WTC11 (cell line): ENCODE measurements around the gene SPNS2. TPM values are rescaled to one million over a fixed set of nuclear protein-coding genes. Genes with fewer than 3 reads are reported as not detected.

Experiments
- ATAC-seq: fragments of 200-7000 bp; cut with Tn5 transposase; 2 replicates; pipeline ENCODE4 v1.10.0; 2021; ENCODE audit warnings: mild to moderate bottlenecking, moderate library complexity
- CTCF ChIA-PET: fragments of 300-600 bp; sonication (Branson Sonifier 250); formaldehyde crosslinking; loops from one replicate; lab custom pipeline; 2021; ENCODE audit warnings: antibody characterized with exemption; lab: Charles Lee
- POLR2A ChIA-PET: fragments of 350-600 bp; sonication (Branson Sonifier 250); formaldehyde crosslinking; loops from one replicate; lab custom pipeline; 2021; ENCODE audit warnings: antibody characterized with exemption; lab: Charles Lee
- DNase-seq: peaks from one replicate; pipeline ENCODE4 v3.0.0; 2021; ENCODE audit warnings: low spot score
- H3K27ac Mint-ChIP-seq: 2 replicates; pipeline ENCODE4 v1.8.0; 2021; ENCODE audit warnings: mixed read lengths
- H3K27me3 Mint-ChIP-seq: 2 replicates; pipeline ENCODE4 v1.8.0; 2021; ENCODE audit warnings: low read depth, mild to moderate bottlenecking, moderate library complexity, mixed read lengths
- H3K36me3 Mint-ChIP-seq: 2 replicates; pipeline ENCODE4 v1.8.0; 2021; ENCODE audit warnings: mixed read lengths
- H3K4me1 Mint-ChIP-seq: 2 replicates; pipeline ENCODE4 v1.8.0; 2022; ENCODE audit warnings: mixed read lengths
- H3K4me3 Mint-ChIP-seq: 2 replicates; pipeline ENCODE4 v1.8.0; 2021; ENCODE audit warnings: mild to moderate bottlenecking, moderate library complexity, mixed read lengths
- H3K9me3 Mint-ChIP-seq: 2 replicates; pipeline ENCODE4 v1.8.0; 2021; ENCODE audit warnings: mixed read lengths
- ATF3 ChIP-seq: sonication (generic); formaldehyde crosslinking; conservative IDR thresholded peaks from 2 replicates; pipeline ENCODE4 v1.8.1; 2022; ENCODE audit warnings: mild to moderate bottlenecking, missing genetic modification reagents
- EMX1 ChIP-seq: fragments of 250-450 bp; sonication (Bioruptor Pico); IDR thresholded peaks from 2 replicates; pipeline ENCODE4 v1.8.0; 2021; ENCODE audit warnings: mild to moderate bottlenecking
- ESRRA ChIP-seq: sonication (generic); formaldehyde crosslinking; IDR thresholded peaks from 2 replicates; pipeline ENCODE4 v1.8.1; 2022; ENCODE audit warnings: mild to moderate bottlenecking, missing genetic modification reagents, borderline replicate concordance
- FOXJ3 ChIP-seq: sonication (generic); formaldehyde crosslinking; IDR thresholded peaks from 2 replicates; pipeline ENCODE4 v1.9.0; 2021; ENCODE audit warnings: missing genetic modification reagents, mild to moderate bottlenecking, borderline replicate concordance
- IRF2 ChIP-seq: sonication (generic); formaldehyde crosslinking; IDR thresholded peaks from 2 replicates; pipeline ENCODE4 v1.8.0; 2022; ENCODE audit warnings: low read depth, missing genetic modification reagents, borderline replicate concordance
- MLX ChIP-seq: sonication (generic); formaldehyde crosslinking; IDR thresholded peaks from 2 replicates; pipeline ENCODE4 v1.8.1; 2023; ENCODE audit warnings: mild to moderate bottlenecking, missing genetic modification reagents, moderate library complexity
- NFE2L1 ChIP-seq: sonication (generic); formaldehyde crosslinking; IDR thresholded peaks from 2 replicates; pipeline ENCODE4 v1.8.1; 2023; ENCODE audit warnings: missing genetic modification reagents
- NR1H2 ChIP-seq: sonication (generic); formaldehyde crosslinking; IDR thresholded peaks from 2 replicates; pipeline ENCODE4 v1.9.0; 2021; ENCODE audit warnings: mild to moderate bottlenecking, moderate library complexity, missing genetic modification reagents
- SOX15 ChIP-seq: fragments of 250-450 bp; sonication (Bioruptor Pico); IDR thresholded peaks from 2 replicates; pipeline ENCODE4 v1.9.0; 2021; ENCODE audit warnings: mild to moderate bottlenecking
- SP1 ChIP-seq: sonication (generic); formaldehyde crosslinking; conservative IDR thresholded peaks from 2 replicates; pipeline ENCODE4 v1.8.1; 2022; ENCODE audit warnings: missing genetic modification reagents
- STAT6 ChIP-seq: sonication (generic); formaldehyde crosslinking; conservative IDR thresholded peaks from 2 replicates; pipeline ENCODE4 v1.8.1; 2023; ENCODE audit warnings: mild to moderate bottlenecking, low read depth, missing genetic modification reagents, moderate library complexity
- USF1 ChIP-seq: sonication (generic); formaldehyde crosslinking; IDR thresholded peaks from 2 replicates; pipeline ENCODE4 v1.8.0; 2022; ENCODE audit warnings: mild to moderate bottlenecking, missing genetic modification reagents
- ZBTB43 ChIP-seq: sonication (generic); formaldehyde crosslinking; IDR thresholded peaks from 2 replicates; pipeline ENCODE4 v1.8.1; 2023; ENCODE audit warnings: mild to moderate bottlenecking, missing genetic modification reagents
- ZNF121 ChIP-seq: sonication (generic); formaldehyde crosslinking; IDR thresholded peaks from 2 replicates; pipeline ENCODE4 v1.8.0; 2023; ENCODE audit warnings: missing genetic modification reagents
- ZNF219 ChIP-seq: sonication (generic); formaldehyde crosslinking; IDR thresholded peaks from 2 replicates; pipeline ENCODE4 v1.8.0; 2023; ENCODE audit warnings: missing genetic modification reagents, mild to moderate bottlenecking, borderline replicate concordance
- ZNF232 ChIP-seq: sonication (generic); formaldehyde crosslinking; IDR thresholded peaks from 2 replicates; pipeline ENCODE4 v1.8.0; 2022; ENCODE audit warnings: mild to moderate bottlenecking, missing genetic modification reagents
- ZNF512 ChIP-seq: sonication (generic); formaldehyde crosslinking; IDR thresholded peaks from 2 replicates; pipeline ENCODE4 v1.8.1; 2022; ENCODE audit warnings: missing genetic modification reagents, borderline replicate concordance
- ZNF532 ChIP-seq: fragments of 250-450 bp; sonication (Bioruptor Pico); IDR thresholded peaks from 2 replicates; pipeline ENCODE4 v1.9.0; 2021; ENCODE audit warnings: mild to moderate bottlenecking, borderline replicate concordance
- total RNA-seq: library from RNA; stranded (reverse); gene quantifications from 3 replicates; pipeline ENCODE4 v1.2.3, GENCODE V29; 2021

The SPNS2 gene
- total RNA-seq, 1 experiment from 2014 or later = 0.87 TPM

- Mint-ChIP-seq H3K27ac (no peak overlapping the region), H3K27me3 (peaks cover 50% of the 10 kb centered on the region), H3K4me3 (no peak overlapping the region), H3K4me1 (peaks cover 3% of the 10 kb centered on the region), H3K36me3 (no peaks in the 10 kb centered on the region), H3K9me3 (no peaks in the 10 kb centered on the region)
- ChIA-PET CTCF (interaction anchor here (1.0 to 1.5 kb wide), 3 partner anchors 24 to 99 kb away, joined by 3 to 4 read pairs (median 4); no protein-coding TSS in a partner anchor), POLR2A (no interaction called here)
- TF ChIP-seq NR1H2 (no peak), ZNF232 (CRISPR knock-in tag) (no peak), STAT6 (CRISPR knock-in tag) (no peak), ATF3 (no peak), EMX1 (CRISPR knock-in tag) (no peak), ZNF532 (no peak), USF1 (CRISPR knock-in tag) (no peak)
- ATAC-seq = no peak
- DNase-seq = no peak
These were observed 20.7 kb downstream of the SPNS2 start for GRCh38 chr17:4519361-4519788.

GRCh38 chr17:4520060-4520893 lies 21.6 kb downstream of the SPNS2 start:
- H3K4me1 Mint-ChIP-seq = no peaks in the 10 kb centered on the region
- TF ChIP-seq SOX15 (CRISPR knock-in tag) = no peak
- no peak for TF ChIP-seq ZNF219
- TF ChIP-seq SP1 (CRISPR knock-in tag) = no peak
- no peak for TF ChIP-seq ZNF512 (CRISPR knock-in tag)
- no peak for TF ChIP-seq MLX (CRISPR knock-in tag)
- no peak for TF ChIP-seq FOXJ3 (CRISPR knock-in tag)
- TF ChIP-seq ESRRA (CRISPR knock-in tag) = no peak
- TF ChIP-seq IRF2 = no peak
- no peak for TF ChIP-seq NFE2L1 (CRISPR knock-in tag)
- TF ChIP-seq ZNF121 (CRISPR knock-in tag) = no peak
- no peak for TF ChIP-seq ZBTB43 (CRISPR knock-in tag)
- no peak overlapping the region for H3K4me3 Mint-ChIP-seq
- ATAC-seq = no peak
- H3K27me3 Mint-ChIP-seq = peaks cover 59% of the 10 kb centered on the region
- H3K36me3 Mint-ChIP-seq = no peaks in the 10 kb centered on the region
- ChIA-PET CTCF (interaction anchor here (1.0 to 1.5 kb wide), 3 partner anchors 25 to 99 kb away, joined by 3 to 4 read pairs (median 4); no protein-coding TSS in a partner anchor), POLR2A (no interaction called here)
- H3K27ac Mint-ChIP-seq = no peak overlapping the region
- no peak for DNase-seq
- H3K9me3 Mint-ChIP-seq = no peaks in the 10 kb centered on the region
